HepG2 (cell line): ENCODE measurements around the gene CFAP92.

ENCODE experiments used
- EP300 ChIP-seq, 3 experiments: sonication (generic) in 1 of 3; formaldehyde crosslinking in 1 of 3; IDR thresholded peaks; 2 replicates each; pipeline versions ENCODE4 v1.5.1 to v1.6.1; 2011 to 2020; ENCODE audit warnings: low read depth in 2 of 3, low read length in 2 of 3, borderline replicate concordance in 1 of 3, improper control_type of control experiment in 1 of 3, mild to moderate bottlenecking in 1 of 3, missing genetic modification reagents in 1 of 3, moderate library complexity in 1 of 3
- ETV5 ChIP-seq: IDR thresholded peaks from 2 replicates; pipeline ENCODE4 v1.6.1; 2018; ENCODE audit warnings: missing biosample characterization, missing genetic modification reagents, inconsistent platforms, borderline replicate concordance
- MAFF ChIP-seq: IDR thresholded peaks from 2 replicates; pipeline ENCODE4 v1.6.1; 2011; ENCODE audit warnings: low read depth, low read length, improper control_type of control experiment
- PTBP1 ChIP-seq: fragments of 200-400 bp; formaldehyde crosslinking; IDR thresholded peaks from 2 replicates; pipeline ENCODE4 v1.6.1; 2018; ENCODE audit warnings: low read length, low read depth; ENCODE audit not compliant: poor library complexity, severe bottlenecking
- RNF2 ChIP-seq: fragments of 450-650 bp; conservative IDR thresholded peaks from 2 replicates; pipeline ENCODE4 v1.6.1; 2016; ENCODE audit warnings: low read depth
- TF ChIP-seq, protein P1 (sequence below): sonication (generic); formaldehyde crosslinking; IDR thresholded peaks from 2 replicates; pipeline ENCODE4 v1.5.0; 2020; ENCODE audit warnings: mild to moderate bottlenecking, missing genetic modification reagents, moderate library complexity

DNA sequence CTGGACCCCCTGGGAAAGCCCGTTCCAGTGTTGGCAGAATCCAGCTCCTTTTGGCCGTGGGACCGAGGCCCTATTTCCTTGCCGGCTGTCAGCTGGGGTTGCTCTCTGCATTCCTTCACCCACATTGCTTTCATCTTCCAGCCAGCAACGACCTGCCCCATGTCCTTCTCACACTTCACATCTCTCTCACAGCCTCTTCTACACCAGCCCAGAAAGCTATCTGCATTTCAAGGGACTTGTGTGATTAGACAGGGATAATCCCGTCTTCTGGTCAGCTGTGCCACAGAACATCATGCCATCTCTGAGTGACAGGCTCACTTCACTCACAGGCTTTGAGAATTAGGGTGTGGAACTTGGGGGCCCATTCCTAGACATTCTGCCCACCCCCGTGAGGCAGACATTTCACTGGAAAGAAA is 23.6 kb upstream of the CFAP92 start:
- TF ChIP-seq ETV5 (CRISPR knock-in tag) (no peak), PTBP1 (no peak), MAFF (no peak), EP300 (IDR thresholded peaks at IDR 0.05; ENCODE audit: low read depth in 2 of 2, low read length in 2 of 2) (no peak), EP300 (CRISPR knock-in tag; IDR thresholded peaks at IDR 0.05; ENCODE audit: borderline replicate concordance) (no peak), RNF2 (no peak)
- TF ChIP-seq, protein P1, sequence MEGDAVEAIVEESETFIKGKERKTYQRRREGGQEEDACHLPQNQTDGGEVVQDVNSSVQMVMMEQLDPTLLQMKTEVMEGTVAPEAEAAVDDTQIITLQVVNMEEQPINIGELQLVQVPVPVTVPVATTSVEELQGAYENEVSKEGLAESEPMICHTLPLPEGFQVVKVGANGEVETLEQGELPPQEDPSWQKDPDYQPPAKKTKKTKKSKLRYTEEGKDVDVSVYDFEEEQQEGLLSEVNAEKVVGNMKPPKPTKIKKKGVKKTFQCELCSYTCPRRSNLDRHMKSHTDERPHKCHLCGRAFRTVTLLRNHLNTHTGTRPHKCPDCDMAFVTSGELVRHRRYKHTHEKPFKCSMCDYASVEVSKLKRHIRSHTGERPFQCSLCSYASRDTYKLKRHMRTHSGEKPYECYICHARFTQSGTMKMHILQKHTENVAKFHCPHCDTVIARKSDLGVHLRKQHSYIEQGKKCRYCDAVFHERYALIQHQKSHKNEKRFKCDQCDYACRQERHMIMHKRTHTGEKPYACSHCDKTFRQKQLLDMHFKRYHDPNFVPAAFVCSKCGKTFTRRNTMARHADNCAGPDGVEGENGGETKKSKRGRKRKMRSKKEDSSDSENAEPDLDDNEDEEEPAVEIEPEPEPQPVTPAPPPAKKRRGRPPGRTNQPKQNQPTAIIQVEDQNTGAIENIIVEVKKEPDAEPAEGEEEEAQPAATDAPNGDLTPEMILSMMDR = no peak
